LNCaP clone FGC (cell line): ENCODE results near the gene CCDC9.

Experiments used
- DNase-seq: peaks from one replicate; pipeline ENCODE4 v3.0.0-alpha.2; 2011; ENCODE audit warnings: low read depth
- H3K4me3 ChIP-seq: 2 replicates; pipeline ENCODE4 v1.5.1; 2011; ENCODE audit warnings: mild to moderate bottlenecking, low read depth, low read length, control low read depth
- CTCF ChIP-seq: IDR thresholded peaks from 2 replicates; pipeline ENCODE4 v1.5.1; 2012; ENCODE audit warnings: mild to moderate bottlenecking; ENCODE audit not compliant: control insufficient read depth, insufficient read depth; ENCODE audit errors: extremely low read depth

Gene CCDC9

GRCh38 chr19:47236072-47236675 is 20.2 kb upstream of the CCDC9 start:
- DNase-seq, result no peak
- no peak overlapping the region for H3K4me3 ChIP-seq
- no peak for TF ChIP-seq CTCF

GRCh38 chr19:47239152-47239551 is 17.2 kb upstream of the CCDC9 start:
- no peak for DNase-seq
- TF ChIP-seq CTCF, result no peak
- no peak overlapping the region for H3K4me3 ChIP-seq

GRCh38 chr19:47239610-47240296 is 16.6 kb upstream of the CCDC9 start:
- TF ChIP-seq CTCF, result no peak
- no peak for DNase-seq
- H3K4me3 ChIP-seq, result no peak overlapping the region

- H3K4me3 ChIP-seq, result peak overlapping the region; percentile 18; the same call in 1 of the 2 replicates
- DNase-seq, result no peak
- no peak for TF ChIP-seq CTCF
Measured at GRCh38 chr19:47240556-47240955, 15.8 kb upstream of the CCDC9 start.

GRCh38 chr19:47240996-47241918 is 15.1 kb upstream of the CCDC9 start:
- peak; percentile 59 for DNase-seq
- TF ChIP-seq CTCF, result no peak
- peak overlapping the region; percentile 18; the same call in 1 of the 2 replicates for H3K4me3 ChIP-seq

GRCh38 chr19:47241919-47242577 is 14.3 kb upstream of the CCDC9 start:
- H3K4me3 ChIP-seq, result no peak overlapping the region
- TF ChIP-seq CTCF, result no peak
- DNase-seq, result no peak
